ENCODE measurements around the gene DNAJC15.
A peak's percentile ranks its signal among the peaks of the same experiment; 100 is the strongest.
"Not testable (repeated sequence)": the region's sequence is repeated elsewhere in the genome, so short reads cannot be mapped to it uniquely, and the experiment has no call there.

The DNAJC15 gene

GRCh38 chr13:43005460-43006236 is 17.7 kb upstream of the DNAJC15 start:
- DNase-seq: no peak

- no peak for DNase-seq
These were observed 16.3 kb upstream of the DNAJC15 start for GRCh38 chr13:43006893-43007631.

GRCh38 chr13:43008596-43008995 is 14.8 kb upstream of the DNAJC15 start:
- no peak for DNase-seq

- DNase-seq: no peak
These were observed 13.9 kb upstream of the DNAJC15 start for GRCh38 chr13:43009506-43009905.

GRCh38 chr13:43014162-43014561 is 9.2 kb upstream of the DNAJC15 start:
- no peak for DNase-seq

- DNase-seq: no peak
These were observed 7.2 kb upstream of the DNAJC15 start for GRCh38 chr13:43016226-43016625.

GRCh38 chr13:43019811-43020210 is 3.6 kb upstream of the DNAJC15 start:
- DNase-seq: no peak

- no peak for DNase-seq
These were observed 2.6 kb upstream of the DNAJC15 start for GRCh38 chr13:43020794-43021193.

GRCh38 chr13:43021926-43022670 is 1.3 kb upstream of the DNAJC15 start:
- no peak for DNase-seq

- no peak for DNase-seq
These were observed 475 bp upstream of the DNAJC15 start for GRCh38 chr13:43022934-43023288.

- DNase-seq: no peak
These were observed 2.9 kb downstream of the DNAJC15 start for GRCh38 chr13:43026262-43026661.

GRCh38 chr13:43030548-43030947 is 7.2 kb downstream of the DNAJC15 start:
- DNase-seq: no peak

GRCh38 chr13:43031881-43032280 is 8.5 kb downstream of the DNAJC15 start:
- no peak for DNase-seq

GRCh38 chr13:43033038-43033437 is 9.7 kb downstream of the DNAJC15 start:
- no peak for DNase-seq

- no peak for DNase-seq
These were observed 13.2 kb downstream of the DNAJC15 start for GRCh38 chr13:43036351-43037250.

- no peak for DNase-seq
These were observed 16.6 kb downstream of the DNAJC15 start for GRCh38 chr13:43039966-43040365.

- DNase-seq: not testable (repeated sequence)
These were observed 17.4 kb downstream of the DNAJC15 start for GRCh38 chr13:43040581-43041368.

- no peak for DNase-seq
These were observed 18.1 kb downstream of the DNAJC15 start for GRCh38 chr13:43041369-43041921.

- DNase-seq: no peak
These were observed 19.1 kb downstream of the DNAJC15 start for GRCh38 chr13:43042410-43042921.

- DNase-seq: no peak
These were observed 21.4 kb downstream of the DNAJC15 start for GRCh38 chr13:43044720-43045301.

GRCh38 chr13:43045302-43045773 is 22.0 kb downstream of the DNAJC15 start:
- peak; percentile 62 to 65 for DNase-seq

Measured in inflammatory macrophage treated with lipopolysaccharide for 1 hour (primary cell).